Pancreas (tissue), 10 donors: Measurements from ENCODE around the gene CNOT1. TPM values are rescaled to one million over a fixed set of nuclear protein-coding genes. Genes with fewer than 3 reads are reported as not detected.

ENCODE experiments used
- ATAC-seq, 4 donors: fragments of 200-7000 bp; cut with Tn5 transposase; one replicate each; pipeline versions ENCODE4 v1.8.0 to v1.9.1; 2020; ENCODE audit warnings: mild to moderate bottlenecking in 4 of 4, moderate library complexity in 4 of 4
- DNase-seq, 6 donors: peaks; one replicate each; pipeline ENCODE4 v3.0.0-alpha.2; 2020
- FAIRE-seq: peaks from 2 replicates; lab custom pipeline; 2012; peaks lifted over from hg19 to GRCh38; lab: Jason Lieb, UNC
- H3K27ac ChIP-seq, 4 donors: fragments of 200-600 bp; sonication (generic); 1 replicate in 3 of 4; 2 replicates in 1 of 4; pipeline versions ENCODE4 v1.5.0 to v1.8.0; 2020
- H3K27me3 ChIP-seq, 4 donors: fragments of 200-600 bp; one replicate each; pipeline ENCODE4 v1.8.0; 2021
- H3K36me3 ChIP-seq, 3 donors: fragments of 200-600 bp; sonication (generic) in 1 of 3; one replicate each; pipeline versions ENCODE4 v1.5.0 to v1.8.0; 2020 to 2021
- H3K4me1 ChIP-seq, 3 donors: fragments of 200-600 bp; one replicate each; pipeline ENCODE4 v1.8.0; 2021
- H3K4me3 ChIP-seq, 4 donors: fragments of 200-600 bp; sonication (generic) in 2 of 4; one replicate each; pipeline versions ENCODE4 v1.5.0 to v1.8.0; 2020 to 2021
- H3K9me3 ChIP-seq, 4 donors: fragments of 200-600 bp; one replicate each; pipeline ENCODE4 v1.8.0; 2021
- CTCF ChIP-seq, 4 donors: fragments of 200-600 bp; sonication (generic) in 3 of 4; IDR thresholded peaks; one replicate each; pipeline versions ENCODE4 v1.5.0 to v1.8.0; 2021; ENCODE audit warnings: antibody characterized with exemption in 4 of 4
- WGBS, 2 donors: extraction: QIAGEN DNeasy Blood & Tissue Kit; methylation state at CpG; one replicate each; pipeline ENCODE4 v1.1.7; 2013; 5-methylcytosine and 5-hydroxymethylcytosine counted together
- intact Hi-C, 3 donors: fragments of 100-400 bp; cut with DNase I; formaldehyde crosslinking; loops; one replicate each; pipeline versions ENCODE4 v1.11.1 to v1.14.2; 2022
- polyA plus RNA-seq, 2 donors: library from polyadenylated mRNA; stranded (reverse); fragments of 200-250 nt; gene quantifications; one replicate each; pipeline ENCODE4 v1.2.3, GENCODE V29; 2013
- total RNA-seq, 6 donors: library from RNA; stranded (reverse); fragmentation: NEBNext Ultra II Directional in 4 of 6; extraction: Animal tissue kit (Norgen Biotek cat#: 25700) in 4 of 6; gene quantifications; one replicate each; pipeline versions ENCODE4 v1.2.1 to v1.2.4, GENCODE V29; 2021 to 2023
- donor health status: healthy with polysubstance abuse.
- donor health status: DM: no; HTN: no; CAD: no; lungs with moderate emphysema.
- donor health status: DM: no; HTN: no; CAD: no.
- donor health status: control.
- donor health status: control.
- donor health status: Bipolar disorder and iron deficiency.
- donor health status: DM: yes; HTN: yes; CAD: no.
- donor health status: DM: no; HTN: no; CAD: no.
- donor health status: DM: no; HTN: no; CAD: no.
- donor health status: DM: yes; HTN: yes; CAD: no.

CNOT1 gene
- total and polyA plus RNA-seq, 8 donors, result 24.3 to 84.4 (median 60.0) TPM

- H3K36me3 ChIP-seq, result no peaks in the 10 kb centered on the region
- intact Hi-C loops, result loop anchor here in 2 of 3 donors (2.0 to 5.0 kb wide), 2 partner anchors 147 to 155 kb away; no protein-coding TSS in a partner anchor
- H3K9me3 ChIP-seq, result no peaks in the 10 kb centered on the region
- WGBS, 2 donors, result 93% methylated on average over 18 of the region's 18 CpGs
- no peaks in the 10 kb centered on the region for H3K27me3 ChIP-seq
- no peak overlapping the region for H3K27ac ChIP-seq
- no peak for TF ChIP-seq CTCF (IDR thresholded peaks at IDR 0.05)
- FAIRE-seq (no peak), DNase-seq (peak in 2 of 6 donors; percentile 45 to 59), ATAC-seq (no peak)
- peaks cover 0 to 10% (median 5%) of the 10 kb centered on the region in 3 donors for H3K4me1 ChIP-seq
- H3K4me3 ChIP-seq, result no peak overlapping the region
Observed at GRCh38 chr16:58510097-58510775, 119.4 kb downstream of the CNOT1 start.

- no peak overlapping the region for H3K27ac ChIP-seq
- no peak for TF ChIP-seq CTCF (IDR thresholded peaks at IDR 0.05)
Observed at GRCh38 chr16:58509256-58510096, 120.2 kb downstream of the CNOT1 start.

GRCh38 chr16:58508671-58509251, 120.9 kb downstream of the CNOT1 start:
- H3K9me3 ChIP-seq, result no peaks in the 10 kb centered on the region
- no peak for TF ChIP-seq CTCF (IDR thresholded peaks at IDR 0.05)
- ATAC-seq (no peak), DNase-seq (peak in 2 of 6 donors; percentile 46), FAIRE-seq (no peak)
- intact Hi-C loops, result no loop called here
- no peaks in the 10 kb centered on the region for H3K4me1 ChIP-seq
- no peaks in the 10 kb centered on the region for H3K36me3 ChIP-seq
- no peak overlapping the region for H3K27ac ChIP-seq
- WGBS, 2 donors, result 66 to 77% methylated on average over 5 of the region's 5 CpGs
- no peak overlapping the region for H3K4me3 ChIP-seq
- no peaks in the 10 kb centered on the region for H3K27me3 ChIP-seq

More at GRCh38 chr16:58509256-58510096, 120.2 kb downstream of the CNOT1 start:
- Histone ChIP-seq H3K4me1 (peaks cover 0 to 7% (median 3%) of the 10 kb centered on the region in 3 donors), H3K36me3 (no peaks in the 10 kb centered on the region), H3K27me3 (no peaks in the 10 kb centered on the region), H3K4me3 (no peak overlapping the region), H3K9me3 (no peaks in the 10 kb centered on the region)
- ATAC-seq (no peak), FAIRE-seq (no peak), DNase-seq (peak in 1 of 6 donors; percentile 53)
- intact Hi-C loops, result loop anchor here in 2 of 3 donors (2.0 to 5.0 kb wide), 2 partner anchors 148 to 155 kb away; no protein-coding TSS in a partner anchor
- 88 to 92% methylated on average over 9 of the region's 9 CpGs for WGBS, 2 donors

DNA sequence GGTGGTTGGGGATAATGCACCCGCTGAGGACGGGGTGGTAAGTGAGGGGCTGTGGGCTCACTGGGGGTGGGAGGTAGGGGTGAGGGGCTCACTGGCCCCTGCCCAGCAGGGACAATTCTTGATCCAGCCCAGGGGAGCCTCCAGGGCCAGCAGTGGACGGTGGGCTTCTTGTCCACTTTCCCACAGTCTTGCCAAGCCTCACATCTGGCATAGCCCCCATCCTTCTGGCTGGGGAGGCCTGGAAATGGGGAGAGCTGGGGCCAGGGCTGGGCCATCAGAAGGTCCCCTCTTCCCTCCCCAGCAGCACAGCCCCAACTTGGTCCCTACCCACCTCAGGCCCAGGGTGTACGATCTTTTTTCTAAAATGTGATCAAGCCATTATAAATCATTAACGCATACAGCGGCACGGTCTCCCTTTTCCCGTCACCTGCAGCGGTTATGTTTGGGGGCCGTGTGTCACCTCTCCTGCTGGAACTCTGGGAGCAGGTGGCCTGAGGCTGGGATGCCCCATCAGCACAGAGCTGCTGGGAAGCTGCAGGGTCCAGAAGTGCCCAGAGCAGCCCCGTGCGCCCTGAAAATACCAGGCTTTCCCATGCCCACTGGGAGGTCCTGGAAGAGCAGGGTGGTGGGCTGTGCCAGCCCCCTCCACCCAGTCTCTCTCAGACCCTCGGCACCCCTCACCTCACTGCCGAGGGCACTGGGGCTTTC, 121.5 kb downstream of the CNOT1 start:
- 64 to 88% methylated on average over 12 to 14 of the region's 14 CpGs for WGBS, 2 donors
- ATAC-seq (no peak), DNase-seq (peak in 2 of 6 donors; percentile 30 to 44), FAIRE-seq (no peak)
- TF ChIP-seq CTCF (IDR thresholded peaks at IDR 0.05), result no peak
- H3K36me3 ChIP-seq, result no peaks in the 10 kb centered on the region
- H3K27ac ChIP-seq, result no peak overlapping the region
- intact Hi-C loops, result no loop called here
- H3K4me1 ChIP-seq, result no peaks in the 10 kb centered on the region
- H3K27me3 ChIP-seq, result no peaks in the 10 kb centered on the region
- H3K4me3 ChIP-seq, result no peak overlapping the region
- no peaks in the 10 kb centered on the region for H3K9me3 ChIP-seq
